ENCODE results near the gene MED17. TPM values are rescaled to one million over a fixed set of nuclear protein-coding genes. Genes with fewer than 3 reads are reported as not detected.

MED17 gene
- total and polyA plus RNA-seq, 10 donors, result 10.4 to 41.3 (median 36.6) TPM

DNA sequence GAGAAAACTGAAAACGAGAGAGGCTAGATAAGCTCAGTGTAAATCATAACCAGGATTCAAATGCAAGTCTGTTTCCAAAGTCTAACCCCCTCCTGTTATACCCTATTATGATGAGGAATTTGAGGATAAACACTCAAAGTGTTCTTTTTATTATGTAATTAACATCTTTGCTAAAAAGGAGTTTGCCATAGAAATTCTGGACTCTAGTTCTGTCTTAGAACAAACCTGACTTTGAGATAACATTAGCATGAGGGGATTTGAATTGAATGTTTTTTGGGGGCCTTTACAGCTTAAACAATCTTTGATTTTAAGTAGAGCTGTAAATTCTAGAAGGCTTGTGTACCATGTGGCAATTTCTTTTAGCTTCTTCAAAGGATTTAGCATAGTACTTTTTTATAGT is 33.1 kb upstream of the MED17 start:
- Histone ChIP-seq H3K27me3 (replicated peaks in 1 of 7) (no peaks in the 10 kb centered on the region), H3K36me3 (peaks cover 5 to 76% (median 21%) of the 10 kb centered on the region in 6 donors), H3K9me3 (no peaks in the 10 kb centered on the region), H3K4me1 (peaks cover 0 to 3% (median 0%) of the 10 kb centered on the region in 6 donors), H3K4me3 (no peak overlapping the region), H3K27ac (no peak overlapping the region)
- TF ChIP-seq, protein P1, sequence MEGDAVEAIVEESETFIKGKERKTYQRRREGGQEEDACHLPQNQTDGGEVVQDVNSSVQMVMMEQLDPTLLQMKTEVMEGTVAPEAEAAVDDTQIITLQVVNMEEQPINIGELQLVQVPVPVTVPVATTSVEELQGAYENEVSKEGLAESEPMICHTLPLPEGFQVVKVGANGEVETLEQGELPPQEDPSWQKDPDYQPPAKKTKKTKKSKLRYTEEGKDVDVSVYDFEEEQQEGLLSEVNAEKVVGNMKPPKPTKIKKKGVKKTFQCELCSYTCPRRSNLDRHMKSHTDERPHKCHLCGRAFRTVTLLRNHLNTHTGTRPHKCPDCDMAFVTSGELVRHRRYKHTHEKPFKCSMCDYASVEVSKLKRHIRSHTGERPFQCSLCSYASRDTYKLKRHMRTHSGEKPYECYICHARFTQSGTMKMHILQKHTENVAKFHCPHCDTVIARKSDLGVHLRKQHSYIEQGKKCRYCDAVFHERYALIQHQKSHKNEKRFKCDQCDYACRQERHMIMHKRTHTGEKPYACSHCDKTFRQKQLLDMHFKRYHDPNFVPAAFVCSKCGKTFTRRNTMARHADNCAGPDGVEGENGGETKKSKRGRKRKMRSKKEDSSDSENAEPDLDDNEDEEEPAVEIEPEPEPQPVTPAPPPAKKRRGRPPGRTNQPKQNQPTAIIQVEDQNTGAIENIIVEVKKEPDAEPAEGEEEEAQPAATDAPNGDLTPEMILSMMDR (IDR thresholded peaks at IDR 0.05 in 8 of 11, conservative IDR thresholded peaks at IDR 0.05 in 3 of 11), result no peak
- TF ChIP-seq POLR2A (IDR thresholded peaks at IDR 0.05), result no peak
- TF ChIP-seq POLR2AphosphoS5 (IDR thresholded peaks at IDR 0.05), result no peak
- 84 to 94% (median 90%) methylated on average over 1 of the region's 1 CpG for WGBS, 5 donors
- intact Hi-C loops (cut with DNase I; ENCODE audit: low total_unique reads), result no loop called here
- no peak for DNase-seq

DNA sequence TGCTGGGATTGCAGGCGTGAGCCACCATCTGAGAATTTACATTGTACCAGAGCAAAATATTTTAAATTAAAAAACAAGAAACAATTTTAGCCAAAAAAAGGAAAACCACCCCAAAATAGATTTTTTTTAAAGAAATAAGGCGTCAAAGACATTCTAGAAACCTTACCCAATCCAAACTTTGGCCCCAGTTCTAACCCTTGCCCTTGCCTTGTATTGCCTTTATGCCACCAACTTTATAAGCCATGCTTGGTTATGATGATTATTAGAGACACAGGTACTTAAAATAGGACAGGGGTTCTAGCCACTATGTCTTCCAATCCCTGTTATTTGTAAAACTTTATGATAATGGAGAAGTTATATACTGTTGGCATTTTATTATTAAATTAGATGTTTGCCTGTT is 30.8 kb upstream of the MED17 start:
- intact Hi-C loops (cut with DNase I; ENCODE audit: low total_unique reads), result no loop called here
- H3K36me3 ChIP-seq, result peaks cover 5 to 93% (median 35%) of the 10 kb centered on the region in 6 donors
- no peak for TF ChIP-seq POLR2A (IDR thresholded peaks at IDR 0.05)
- TF ChIP-seq POLR2AphosphoS5 (IDR thresholded peaks at IDR 0.05), result no peak

DNA sequence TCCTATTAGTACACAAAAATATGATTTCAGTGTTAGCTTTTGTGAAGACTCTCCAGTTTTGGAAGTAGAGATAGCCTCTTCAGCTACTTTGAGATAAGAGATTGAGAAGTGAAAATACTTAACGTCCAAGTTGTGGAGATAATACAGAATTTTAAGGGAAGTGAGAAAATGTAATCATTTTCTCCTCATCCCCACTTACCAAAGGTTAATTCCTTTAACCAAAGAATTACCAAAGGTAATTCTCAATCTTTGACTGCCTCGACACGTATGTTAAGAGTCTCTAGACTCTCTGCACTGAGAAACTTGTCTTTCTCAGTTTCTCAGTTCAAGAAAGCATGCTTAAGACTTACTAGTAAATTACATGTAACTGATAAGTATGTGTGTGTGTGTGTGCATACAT is 27.3 kb upstream of the MED17 start:
- intact Hi-C loops (cut with DNase I; ENCODE audit: low total_unique reads), result no loop called here
- no peak for DNase-seq
- H3K4me3 ChIP-seq, result no peak overlapping the region
- 73 to 83% (median 77%) methylated on average over 3 of the region's 3 CpGs for WGBS, 5 donors
- H3K36me3 ChIP-seq, result peaks cover 5 to 99% (median 66%) of the 10 kb centered on the region in 6 donors
- TF ChIP-seq POLR2A (IDR thresholded peaks at IDR 0.05), result no peak
- TF ChIP-seq, protein P1 (IDR thresholded peaks at IDR 0.05 in 8 of 11, conservative IDR thresholded peaks at IDR 0.05 in 3 of 11), result no peak
- TF ChIP-seq POLR2AphosphoS5 (IDR thresholded peaks at IDR 0.05), result no peak
- no peaks in the 10 kb centered on the region for H3K27me3 ChIP-seq (replicated peaks in 1 of 7)
- H3K9me3 ChIP-seq, result no peaks in the 10 kb centered on the region
- H3K4me1 ChIP-seq, result no peaks in the 10 kb centered on the region
- H3K27ac ChIP-seq, result no peak overlapping the region

More for the DNA sequence above, 30.8 kb upstream of the MED17 start:
- Histone ChIP-seq H3K4me3 (no peak overlapping the region), H3K9me3 (no peaks in the 10 kb centered on the region), H3K27me3 (replicated peaks in 1 of 7) (no peaks in the 10 kb centered on the region), H3K27ac (no peak overlapping the region), H3K4me1 (no peaks in the 10 kb centered on the region)
- 94 to 99% (median 97%) methylated on average over 2 of the region's 2 CpGs for WGBS, 5 donors
- DNase-seq, result no peak

DNA sequence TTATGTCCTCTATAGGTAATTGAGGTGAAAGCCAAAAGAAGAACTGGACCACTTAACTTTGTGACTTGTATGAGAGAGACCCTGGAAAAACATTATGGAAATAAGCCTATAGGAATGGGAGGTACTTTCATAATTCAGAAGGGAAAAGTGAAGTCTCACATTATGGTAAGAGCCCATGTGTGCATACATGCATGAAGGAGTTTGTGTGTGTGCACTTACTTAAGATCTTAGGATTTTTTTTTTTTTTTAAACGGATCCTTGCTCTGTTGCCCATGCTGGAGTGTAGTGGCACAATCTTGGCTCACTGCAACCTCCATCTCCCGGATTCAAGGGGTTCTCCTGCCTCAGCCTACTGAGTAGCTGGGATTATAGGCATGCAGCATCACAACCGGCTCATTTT is 26.8 kb upstream of the MED17 start:
- intact Hi-C loops (cut with DNase I; ENCODE audit: low total_unique reads), result no loop called here
- Histone ChIP-seq H3K4me1 (no peaks in the 10 kb centered on the region), H3K27ac (no peak overlapping the region), H3K36me3 (peaks cover 5 to 100% (median 67%) of the 10 kb centered on the region in 6 donors), H3K27me3 (replicated peaks in 1 of 7) (no peaks in the 10 kb centered on the region), H3K9me3 (no peaks in the 10 kb centered on the region), H3K4me3 (no peak overlapping the region)
- TF ChIP-seq POLR2AphosphoS5 (IDR thresholded peaks at IDR 0.05) (no peak), POLR2A (IDR thresholded peaks at IDR 0.05) (no peak)
- TF ChIP-seq, protein P1 (IDR thresholded peaks at IDR 0.05 in 8 of 11, conservative IDR thresholded peaks at IDR 0.05 in 3 of 11), result no peak
- DNase-seq, result no peak
- 83 to 99% (median 94%) methylated on average over 3 of the region's 3 CpGs for WGBS, 5 donors
